Mammary epithelial cell (primary cell): ENCODE data around the gene INCENP.

Source experiments
- CTCF ChIP-seq, 2 donors: IDR thresholded peaks in 1 of 2; conservative IDR thresholded peaks in 1 of 2; 2 replicates each; pipeline ENCODE4 v1.5.1; 2011 to 2012; ENCODE audit warnings: inconsistent platforms in 2 of 2, low read length in 2 of 2, mild to moderate bottlenecking in 2 of 2, control low read depth in 1 of 2, low read depth in 1 of 2; ENCODE audit not compliant: insufficient read depth in 1 of 2; ENCODE audit errors: extremely low read depth in 1 of 2
- EZH2 ChIP-seq: IDR thresholded peaks from 2 replicates; pipeline ENCODE4 v1.6.1; 2012; ENCODE audit warnings: low read length, inconsistent platforms, borderline replicate concordance

DNA sequence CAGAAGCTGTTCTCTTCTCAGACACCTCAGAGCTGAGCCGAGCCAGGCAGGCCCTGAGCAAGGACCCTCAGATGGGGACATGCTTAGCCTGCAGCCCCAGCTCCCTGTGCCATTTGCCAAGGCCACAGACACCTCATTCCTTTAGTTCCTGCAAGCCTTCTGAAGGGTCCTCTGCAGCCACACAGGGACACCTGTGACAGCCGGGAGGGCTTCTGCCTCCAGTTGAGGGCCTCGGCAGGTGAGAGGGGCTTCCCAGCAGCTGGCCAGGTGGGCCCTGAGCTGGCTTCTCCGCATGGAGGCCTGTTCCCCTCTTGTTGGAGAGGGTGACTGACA lies 18.2 kb downstream of the INCENP start:
- TF ChIP-seq CTCF (conservative IDR thresholded peaks at IDR 0.05 in 1 of 2, IDR thresholded peaks at IDR 0.05 in 1 of 2; ENCODE audit: extremely low read depth in 1 of 2, insufficient read depth in 1 of 2, low read depth in 1 of 2, low read length in 2 of 2) (no peak), EZH2 (no peak)
